ENCODE results near the gene SOX8.

GRCh38 chr16:997440-998051 lies 16.0 kb downstream of the SOX8 start:
- TF ChIP-seq CTCF (conservative IDR thresholded peaks at IDR 0.05; ENCODE audit: low read depth, low read length) (no peak), EZH2 (IDR thresholded peaks at IDR 0.05; ENCODE audit: low read length, unreplicated experiment) (no peak)

Measured in PC-3 (cell line).